Suppressor macrophage treated with lipopolysaccharide for 4 hours (primary cell): ENCODE data around the gene BRAF.
"Not testable (repeated sequence)": the region's sequence is repeated elsewhere in the genome, so short reads cannot be mapped to it uniquely, and the experiment has no call there.

Experiments
- DNase-seq: peaks from one replicate; pipeline ENCODE4 v3.0.0-alpha.2; 2020

BRAF gene

DNA sequence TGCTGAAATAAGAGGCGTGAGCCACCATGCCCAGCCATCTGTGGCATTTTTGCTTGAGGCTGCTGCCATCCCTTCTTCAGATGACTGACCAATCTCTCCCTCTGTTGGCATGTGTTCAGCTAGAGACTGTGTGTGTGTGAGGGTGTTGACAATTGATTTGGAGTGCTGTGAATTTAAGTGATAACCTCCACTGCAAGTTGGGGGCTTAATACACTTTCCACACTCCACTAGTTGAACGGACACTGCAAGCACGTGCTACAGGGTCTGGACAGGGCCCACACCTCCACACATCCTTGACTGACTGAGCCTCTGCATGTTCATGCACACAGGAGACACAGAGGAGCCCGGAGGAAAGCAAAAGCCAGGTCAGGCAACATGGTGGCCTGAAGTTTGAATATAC is 51.3 kb downstream of the BRAF start:
- no peak for DNase-seq

GRCh38 chr7:140870003-140870402 is 54.7 kb downstream of the BRAF start:
- no peak for DNase-seq

- DNase-seq, result no peak
These were observed 55.3 kb downstream of the BRAF start for GRCh38 chr7:140869430-140869829.

DNA sequence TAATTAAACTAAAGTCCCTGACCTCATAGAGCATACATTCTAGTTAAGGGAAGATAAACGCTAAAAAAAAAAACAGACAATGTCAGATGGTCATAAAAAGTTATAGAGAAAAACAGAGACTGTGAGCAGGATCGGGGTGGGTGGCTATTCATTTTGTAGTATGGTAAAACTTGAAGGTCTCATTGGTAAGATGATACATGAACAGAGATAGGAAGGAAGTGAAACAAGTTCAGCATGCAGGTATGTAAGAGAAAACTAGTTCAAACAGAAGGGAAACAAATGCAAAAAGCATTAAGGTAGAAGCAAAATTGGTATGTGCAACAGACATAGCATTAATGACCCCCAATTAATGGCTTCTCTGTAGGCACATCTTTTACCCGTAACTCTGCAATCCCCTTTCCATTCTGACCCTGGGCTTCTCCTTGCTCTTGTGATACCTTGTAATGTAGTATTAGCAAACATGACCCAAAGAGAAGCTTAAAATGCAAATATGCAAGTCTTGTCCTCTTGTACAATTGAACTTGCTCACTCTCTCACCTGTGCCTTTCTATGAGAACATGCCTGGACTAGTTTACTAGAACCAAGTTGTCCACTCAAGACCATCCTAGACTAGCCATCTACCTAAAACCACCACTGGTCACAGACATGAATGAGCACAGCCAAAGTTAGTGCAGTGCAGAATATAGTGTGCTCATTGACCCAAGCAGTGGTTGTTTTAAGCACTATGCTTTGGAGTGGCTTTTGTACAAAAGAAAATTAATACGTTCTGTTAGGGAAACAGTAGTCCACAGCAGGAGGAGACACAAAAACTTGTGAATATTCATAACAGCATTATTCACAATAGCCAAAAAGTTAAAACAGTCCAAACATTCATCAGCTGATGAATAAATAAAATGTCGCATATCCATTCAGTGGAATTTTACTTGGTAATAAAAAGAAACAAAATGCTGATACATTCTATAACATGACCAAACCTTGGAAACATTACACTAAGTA is 57.0 kb downstream of the BRAF start:
- DNase-seq, result no peak

DNA sequence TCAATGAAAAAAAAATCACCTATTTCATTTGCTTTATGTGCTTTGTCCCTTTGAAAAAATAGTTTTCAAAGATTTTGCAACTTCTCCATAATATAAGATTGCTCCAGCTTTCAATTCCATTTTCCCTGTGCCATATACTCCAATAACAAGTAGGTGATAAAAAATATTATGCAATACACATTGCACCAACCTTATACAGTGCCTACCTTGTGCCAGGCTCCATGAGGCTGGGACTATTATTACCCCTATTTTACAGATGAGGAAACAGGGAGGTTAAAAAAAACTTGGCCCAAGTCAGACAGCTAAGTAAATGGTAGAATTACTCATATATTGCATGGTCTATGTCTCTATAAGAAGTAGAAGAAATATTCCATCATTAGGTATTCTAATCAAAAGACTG is 57.8 kb downstream of the BRAF start:
- DNase-seq, result no peak

GRCh38 chr7:140864732-140865131 is 60.0 kb downstream of the BRAF start:
- no peak for DNase-seq

- DNase-seq, result no peak
These were observed 60.9 kb downstream of the BRAF start for GRCh38 chr7:140863867-140864266.

GRCh38 chr7:140863184-140863583 is 61.5 kb downstream of the BRAF start:
- no peak for DNase-seq

GRCh38 chr7:140857048-140857447 is 67.7 kb downstream of the BRAF start:
- no peak for DNase-seq

- DNase-seq, result no peak
These were observed 83.5 kb downstream of the BRAF start for GRCh38 chr7:140841166-140841715.

GRCh38 chr7:140831724-140832123 is 93.0 kb downstream of the BRAF start:
- no peak for DNase-seq

DNA sequence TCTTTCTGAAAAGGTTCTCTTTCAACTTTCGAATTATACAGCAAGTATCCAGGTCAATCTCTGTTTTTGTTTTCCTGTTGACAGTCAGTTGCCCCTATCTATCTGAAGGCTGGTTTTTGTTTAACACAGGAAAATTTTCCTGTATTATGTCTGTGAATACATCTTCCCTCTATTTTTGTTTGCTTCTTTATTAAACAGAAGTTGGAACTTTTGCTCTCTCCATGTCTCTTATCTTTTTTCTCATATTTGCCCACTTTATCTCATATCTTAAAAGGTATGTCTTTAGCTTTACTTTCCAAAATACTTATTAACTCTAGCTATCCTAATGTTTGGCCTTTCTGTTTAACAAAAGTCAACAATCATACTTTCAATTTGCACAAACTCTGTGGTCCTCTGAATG is 95.0 kb downstream of the BRAF start:
- no peak for DNase-seq

DNA sequence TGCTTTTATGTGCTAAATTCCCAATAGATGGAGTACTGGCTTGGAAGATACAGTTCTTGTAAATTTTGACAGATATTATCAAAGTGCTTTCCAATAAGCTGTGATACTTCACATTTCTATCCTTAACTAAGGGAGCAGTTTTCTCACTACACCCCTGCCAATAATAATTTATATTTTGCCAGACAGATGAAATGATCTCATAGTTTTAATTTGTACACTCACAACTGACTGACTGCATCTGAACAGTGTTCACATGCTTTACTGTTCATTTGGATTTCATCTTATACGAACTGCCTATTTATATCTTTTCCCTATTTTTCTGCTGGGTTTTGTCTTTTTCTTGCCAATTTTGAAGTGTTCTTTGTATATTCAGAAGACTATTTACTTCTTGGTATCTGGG is 96.0 kb downstream of the BRAF start:
- no peak for DNase-seq

DNA sequence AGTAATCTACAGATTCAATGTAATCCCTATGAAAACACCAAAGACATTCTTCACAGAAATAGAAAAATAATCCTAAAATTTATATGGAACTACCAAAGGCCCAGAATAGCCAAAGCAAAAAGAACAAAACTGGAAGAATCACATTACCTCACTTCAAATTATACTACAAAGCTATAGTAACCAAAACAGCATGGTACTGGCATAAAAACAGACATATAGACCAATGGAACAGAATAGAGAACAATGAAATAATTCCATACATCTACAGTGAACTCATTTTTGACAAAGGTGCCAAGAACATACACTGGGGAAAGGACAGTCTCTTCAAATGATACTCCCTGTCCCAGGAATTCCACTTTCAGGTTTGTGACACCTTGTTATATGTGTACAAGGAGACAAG is 107.3 kb downstream of the BRAF start:
- DNase-seq, result not testable (repeated sequence)

DNA sequence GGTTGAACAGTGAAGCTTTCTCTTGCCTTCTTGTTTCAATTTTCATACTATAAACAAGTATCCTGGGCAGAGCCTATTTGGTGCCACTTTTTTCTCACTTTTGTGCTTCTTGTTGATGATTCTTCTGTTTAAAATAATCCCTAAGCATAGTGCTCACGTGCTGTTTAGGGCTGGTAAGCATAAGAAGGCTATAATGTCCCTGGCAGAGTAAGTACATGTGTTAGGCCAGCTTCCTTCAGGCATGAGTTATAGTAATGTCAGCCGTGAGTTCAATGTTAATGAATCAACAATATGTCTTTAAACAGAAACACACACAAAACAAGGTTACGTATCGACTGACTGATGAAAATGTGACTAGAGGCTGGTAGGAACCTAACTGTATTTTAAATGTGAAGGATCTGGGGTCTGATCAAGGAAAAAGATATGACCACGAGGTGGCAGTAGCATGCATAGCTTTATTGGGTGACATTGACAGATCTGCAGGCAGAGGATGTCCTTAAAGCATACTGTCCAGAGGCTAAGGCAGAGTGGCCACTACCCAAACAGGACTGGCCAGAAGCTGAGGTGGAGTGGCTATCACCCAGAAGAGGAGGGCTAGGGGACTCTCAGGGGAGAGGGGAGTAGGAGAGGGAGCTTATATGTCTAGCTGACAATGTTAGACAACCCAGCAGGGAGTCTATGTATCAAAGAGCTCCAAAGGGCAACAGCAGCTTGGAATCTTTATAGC is 113.7 kb downstream of the BRAF start:
- DNase-seq, result peak; percentile 76

- DNase-seq, result no peak
These were observed 114.3 kb downstream of the BRAF start for GRCh38 chr7:140810385-140810784.

DNA sequence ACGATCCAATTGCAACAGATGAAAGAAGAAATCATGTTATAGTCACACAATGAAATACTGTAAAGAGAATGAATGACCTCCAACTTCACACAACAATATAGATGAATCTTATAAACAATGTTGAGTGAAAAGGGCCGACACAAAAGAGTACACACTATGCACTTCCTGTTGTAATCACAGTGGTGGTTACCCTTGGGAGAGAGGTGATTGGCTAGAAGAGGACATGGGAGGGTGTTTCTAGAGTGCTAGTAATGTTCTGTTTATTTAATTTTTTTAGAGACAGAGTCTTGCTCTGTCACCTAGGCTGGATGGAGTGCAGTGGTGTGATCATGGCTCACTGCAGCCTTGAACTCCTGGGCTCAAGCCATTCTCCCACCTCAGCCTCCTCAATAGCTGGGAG is 145.8 kb downstream of the BRAF start:
- no peak for DNase-seq

GRCh38 chr7:140778568-140778967 is 146.2 kb downstream of the BRAF start:
- DNase-seq, result no peak

DNA sequence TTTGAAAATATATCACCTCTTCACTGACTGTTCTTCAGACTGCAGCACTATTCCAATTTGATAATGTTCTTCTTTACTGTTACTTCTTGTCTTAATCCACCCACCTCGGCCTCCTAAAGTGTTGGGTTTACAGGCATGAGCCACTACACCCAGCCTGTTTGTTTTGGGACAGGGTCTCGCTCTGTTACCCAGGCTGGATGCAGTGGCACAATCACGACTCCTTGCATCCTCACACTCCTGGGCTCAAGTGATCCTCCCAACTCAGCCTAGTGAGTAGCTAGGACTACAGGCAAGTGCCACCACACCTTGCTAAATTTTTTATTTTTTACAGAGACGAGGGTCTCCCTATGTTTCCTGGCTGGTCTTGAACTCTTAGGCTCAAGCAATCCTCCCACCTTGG is 150.4 kb downstream of the BRAF start:
- DNase-seq, result no peak

DNA sequence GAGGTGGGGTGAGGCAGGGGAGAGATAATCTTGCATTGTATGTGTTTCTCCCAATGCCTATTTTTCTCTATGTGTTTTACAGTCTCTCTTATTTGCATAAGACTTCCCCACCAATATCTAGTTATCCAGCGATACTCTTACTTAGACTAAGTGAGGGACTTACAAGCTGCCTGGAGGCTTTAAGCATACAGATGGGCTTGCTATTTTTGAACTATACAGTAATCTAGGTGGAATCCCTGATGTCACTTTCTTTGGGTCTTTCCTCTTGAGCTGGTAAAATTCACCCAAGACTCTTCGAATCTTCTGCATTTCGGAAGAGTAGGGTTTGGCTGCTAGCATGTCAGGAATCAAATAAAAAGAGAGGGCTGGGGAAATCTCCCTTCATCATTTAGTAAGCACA is 151.6 kb downstream of the BRAF start:
- DNase-seq, result no peak

- DNase-seq, result no peak
These were observed 152.9 kb downstream of the BRAF start for GRCh38 chr7:140771826-140772225.

DNA sequence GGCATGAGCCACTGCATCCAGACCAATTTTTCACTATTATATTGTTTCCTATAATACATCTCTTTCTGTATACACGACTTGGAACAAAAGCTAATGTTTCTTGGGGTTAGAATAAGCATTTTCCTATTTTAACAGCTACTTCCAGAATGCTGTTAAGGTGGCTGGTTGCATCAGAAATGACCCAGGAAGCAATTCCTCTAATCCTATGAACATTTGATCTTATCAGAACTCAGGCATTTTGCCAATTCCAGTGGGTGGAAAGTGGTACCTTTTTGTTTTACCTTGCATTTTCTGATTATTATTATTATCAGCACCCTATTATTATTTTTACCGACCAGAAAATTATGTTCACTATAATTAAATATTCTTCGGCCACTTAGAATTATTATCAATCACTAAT is 154.9 kb downstream of the BRAF start:
- no peak for DNase-seq

DNA sequence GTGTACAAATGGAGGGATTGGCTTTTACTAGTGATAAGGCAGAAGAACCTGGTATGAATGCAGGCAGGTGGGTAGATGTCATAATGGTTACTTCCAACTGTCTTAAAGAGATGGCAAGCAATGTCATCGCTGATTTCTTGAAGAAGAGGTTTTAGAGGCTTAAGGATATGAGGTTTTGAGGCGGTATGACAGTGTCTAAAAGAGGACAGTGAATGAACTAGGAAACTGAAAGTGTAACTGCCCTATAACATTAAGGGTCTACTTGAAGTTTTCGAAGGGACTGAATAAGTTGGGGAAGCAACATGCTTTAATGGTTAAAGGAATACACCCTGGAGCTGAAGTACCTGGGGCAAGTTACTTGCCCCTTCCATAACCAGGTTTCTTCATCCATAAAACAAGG is 157.3 kb downstream of the BRAF start:
- no peak for DNase-seq

DNA sequence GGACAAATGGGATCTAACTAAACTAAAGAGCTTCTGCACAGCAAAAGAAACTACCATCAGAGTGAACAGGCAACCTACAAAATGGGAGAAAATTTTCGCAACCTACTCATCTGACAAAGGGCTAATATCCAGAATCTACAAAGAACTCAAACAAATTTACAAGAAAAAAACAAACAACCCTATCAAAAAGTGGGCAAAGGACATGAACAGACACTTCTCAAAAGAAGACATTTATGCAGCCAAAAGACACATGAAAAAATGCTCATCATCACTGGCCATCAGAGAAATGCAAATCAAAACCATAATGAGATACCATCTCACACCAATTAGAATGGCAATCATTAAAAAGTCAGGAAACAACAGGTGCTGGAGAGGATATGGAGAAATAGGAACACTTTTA is 159.3 kb downstream of the BRAF start:
- not testable (repeated sequence) for DNase-seq
